Stimulated activated CD4-positive, alpha-beta T cell treated with anti-CD3 and anti-CD28 coated beads, Interleukin-12 subunit alpha, Interleukin-12 subunit beta, amount 100 ng/mL, for 4 hours (primary cell): ENCODE measurements around the gene PRRT1.
"Not testable (repeated sequence)": the region's sequence is repeated elsewhere in the genome, so short reads cannot be mapped to it uniquely, and the experiment has no call there.

Source experiments
- DNase-seq: peaks from one replicate; pipeline ENCODE4 v3.0.0-alpha.2; 2020

Gene PRRT1

DNA sequence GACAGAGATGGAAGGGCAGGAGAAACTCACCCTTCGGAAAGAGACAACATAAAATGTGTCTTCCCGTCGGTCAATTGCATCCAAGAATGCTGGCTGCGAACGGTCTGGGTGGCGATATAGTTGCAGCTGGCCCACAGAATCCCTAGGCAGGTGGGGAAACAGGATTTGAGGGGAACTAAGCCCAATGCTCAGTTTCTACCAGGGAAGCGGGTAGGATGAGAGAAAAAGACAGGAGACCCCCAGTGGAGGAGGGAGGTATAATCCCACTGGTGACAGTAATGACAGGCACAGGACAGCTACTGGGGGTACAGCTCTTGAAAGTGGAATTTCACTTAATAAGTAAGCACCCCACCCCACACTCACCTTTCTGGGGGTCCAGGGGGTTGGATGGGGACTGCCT lies 35.1 kb downstream of the PRRT1 start:
- no peak for DNase-seq

DNA sequence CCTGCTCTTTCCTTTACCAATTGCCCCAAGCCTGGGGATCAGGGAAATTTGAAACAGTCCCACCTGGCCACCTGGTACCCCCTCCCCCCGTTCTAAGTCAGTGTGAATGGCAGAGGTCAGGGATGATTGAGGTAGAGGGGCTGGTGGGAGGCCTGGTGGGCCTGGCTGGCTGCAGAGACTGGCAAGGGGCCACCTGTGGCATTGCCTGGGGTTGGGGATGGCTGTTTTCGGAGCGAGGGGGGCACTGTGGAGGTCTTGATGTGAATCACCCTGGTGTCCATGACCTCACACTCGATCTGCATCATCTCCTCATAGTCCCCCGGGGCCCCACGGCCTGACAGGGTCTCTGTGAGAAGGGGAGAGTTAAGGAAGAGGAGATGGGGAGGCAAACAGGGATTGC lies 36.1 kb downstream of the PRRT1 start:
- no peak for DNase-seq

DNA sequence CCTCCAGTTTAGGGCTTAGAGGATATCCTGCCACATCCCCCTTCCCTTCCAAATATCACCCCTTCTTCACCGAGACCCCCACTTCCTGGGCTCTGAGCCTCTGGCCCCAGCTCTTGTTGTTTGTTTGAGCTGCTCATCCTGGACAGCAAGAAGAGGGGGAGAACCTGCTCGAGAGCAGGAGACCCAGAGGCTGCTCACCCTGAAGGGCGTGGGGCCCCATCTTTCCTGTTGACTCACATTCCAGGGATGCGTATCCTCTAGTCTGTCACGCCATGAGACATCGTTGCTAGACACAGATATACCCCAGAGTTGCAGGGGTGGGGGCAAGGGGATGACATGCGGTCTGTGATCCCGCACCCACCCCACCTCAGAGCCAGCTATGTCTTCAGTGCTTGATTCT lies 36.9 kb downstream of the PRRT1 start:
- no peak for DNase-seq

DNA sequence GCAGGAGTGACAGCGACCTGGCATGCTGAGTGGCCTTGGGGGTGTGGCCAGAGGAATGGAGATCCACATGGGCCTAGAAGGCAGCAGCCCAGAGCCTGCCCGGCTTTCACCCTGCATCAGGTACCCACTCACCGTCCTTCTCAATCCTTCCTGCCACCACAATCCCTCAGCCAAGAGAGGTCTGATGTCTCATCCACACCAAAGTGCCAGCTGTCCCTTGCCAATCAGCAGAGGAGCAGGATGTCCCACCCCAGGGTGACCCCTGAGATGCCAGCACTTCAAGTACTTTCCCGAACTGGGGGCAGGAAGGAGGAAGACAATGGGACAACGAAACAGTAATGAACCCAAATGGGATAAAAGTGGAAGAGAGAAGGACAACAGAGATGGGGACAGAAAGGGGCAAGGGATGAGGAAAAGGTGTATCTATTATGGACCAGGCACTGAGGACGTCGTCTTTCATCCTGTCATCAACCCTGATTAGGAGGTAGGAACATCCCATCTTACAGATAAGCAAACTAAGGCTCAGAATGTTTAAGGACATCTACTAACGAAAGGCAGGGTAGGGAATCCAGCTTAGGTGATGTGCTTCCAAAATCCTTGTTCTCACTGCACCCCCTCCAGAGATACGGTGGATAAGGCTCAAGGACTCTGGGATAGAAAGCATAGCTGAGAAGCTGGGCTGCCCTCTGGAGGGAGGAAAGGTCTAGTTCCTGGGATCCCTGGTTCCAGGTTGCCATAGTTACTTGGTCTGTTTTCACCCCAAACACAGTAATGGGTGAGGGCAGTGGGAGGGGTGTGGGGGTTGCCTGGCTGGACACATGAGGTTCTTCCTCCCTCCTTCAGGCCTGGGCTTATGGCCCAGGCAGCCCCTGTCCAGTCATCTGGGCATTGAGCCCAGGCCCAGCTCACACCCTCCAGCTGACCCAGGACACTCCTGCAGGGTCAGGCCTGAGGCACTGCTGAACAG lies 38.1 kb downstream of the PRRT1 start:
- no peak for DNase-seq

DNA sequence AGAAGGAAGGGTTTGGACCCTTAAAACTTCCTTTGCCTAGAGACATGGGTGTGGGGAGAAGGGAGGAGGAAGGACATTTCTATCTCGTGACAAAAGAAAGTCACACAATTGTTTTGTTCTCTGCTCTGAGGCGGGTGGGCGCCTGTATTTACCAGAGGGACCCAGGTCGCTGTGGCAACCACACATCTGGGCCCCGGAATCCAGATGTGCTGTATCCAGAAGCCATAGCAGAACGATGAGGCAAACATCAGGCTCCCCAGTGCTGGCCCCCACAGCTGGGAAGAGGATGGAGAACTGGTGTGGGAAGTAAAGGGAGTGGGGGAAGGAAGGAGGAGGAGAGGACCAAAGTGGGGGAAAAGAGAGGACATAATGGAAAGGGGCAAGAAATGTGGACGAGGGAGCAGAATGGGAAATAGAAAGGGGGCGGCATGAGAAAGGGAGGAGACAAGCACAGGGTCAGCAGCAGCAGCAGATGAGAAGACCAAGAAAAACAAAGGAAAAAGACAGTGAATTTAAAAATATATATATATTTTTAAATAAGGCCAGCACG lies 39.2 kb downstream of the PRRT1 start:
- DNase-seq, result no peak

- DNase-seq, result no peak
Measured at GRCh38 chr6:32111424-32112066, 40.2 kb downstream of the PRRT1 start.

GRCh38 chr6:32110632-32111031 lies 41.1 kb downstream of the PRRT1 start:
- DNase-seq, result no peak

DNA sequence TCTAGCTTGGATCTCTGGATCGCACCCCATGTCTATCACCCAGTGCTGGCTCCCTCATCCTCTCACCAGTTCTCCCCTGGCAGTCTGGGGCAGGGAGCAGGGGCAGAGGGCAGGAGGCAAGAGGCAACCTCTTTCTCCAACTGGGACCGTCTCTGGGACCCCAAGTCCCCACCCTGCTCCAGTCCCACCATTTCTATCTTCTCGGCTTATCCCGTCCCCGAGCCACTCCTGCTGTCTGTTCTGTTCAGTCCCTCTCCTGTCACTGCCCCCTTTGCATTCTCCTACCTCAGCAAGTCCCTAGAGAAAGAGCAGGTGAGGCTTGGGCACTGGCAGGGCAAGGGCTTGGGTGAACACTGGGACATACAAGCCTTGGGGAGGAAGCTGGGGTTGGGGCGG lies 42.0 kb downstream of the PRRT1 start:
- no peak for DNase-seq

DNA sequence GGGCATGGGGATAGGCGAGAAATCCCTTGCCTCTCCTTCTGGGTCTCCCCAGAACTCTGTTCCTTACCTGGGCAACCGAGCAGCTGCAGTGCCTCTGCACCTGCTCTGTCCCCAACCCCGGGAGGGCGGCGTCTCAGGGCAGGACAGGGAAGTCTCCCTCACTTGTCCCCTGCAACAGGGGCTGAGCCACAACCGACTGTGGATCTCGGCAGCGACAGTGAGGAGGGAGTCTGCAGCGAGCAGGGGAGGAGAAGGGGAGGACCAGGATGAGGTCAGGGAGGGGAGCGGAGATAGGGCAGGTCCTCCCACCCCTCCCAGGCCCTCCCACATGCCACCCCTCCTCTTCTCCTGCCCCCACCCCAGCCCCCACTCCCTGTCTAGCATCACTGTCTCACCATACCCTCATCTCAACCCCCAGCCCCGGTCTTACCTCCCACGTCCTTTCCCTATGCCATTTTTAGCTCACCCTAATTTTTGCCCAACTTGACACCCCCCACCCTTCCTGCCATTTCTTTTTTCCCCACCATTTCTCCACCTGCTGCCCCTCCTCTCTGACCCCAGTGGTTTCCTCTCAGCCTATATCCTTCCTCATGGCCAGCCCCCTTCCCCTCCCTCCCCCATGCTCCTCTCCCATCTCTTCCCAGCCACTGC lies 42.5 kb downstream of the PRRT1 start, which contains the start of gene TNXB:
Gene TNXB (minus strand): TSS at position 225 of the 651 bp plus-strand sequence. CDS start 11,140 bp downstream, outside the sequence.
- DNase-seq, result no peak

GRCh38 chr6:32108727-32109113 lies 43.0 kb downstream of the PRRT1 start:
- DNase-seq, result no peak

DNA sequence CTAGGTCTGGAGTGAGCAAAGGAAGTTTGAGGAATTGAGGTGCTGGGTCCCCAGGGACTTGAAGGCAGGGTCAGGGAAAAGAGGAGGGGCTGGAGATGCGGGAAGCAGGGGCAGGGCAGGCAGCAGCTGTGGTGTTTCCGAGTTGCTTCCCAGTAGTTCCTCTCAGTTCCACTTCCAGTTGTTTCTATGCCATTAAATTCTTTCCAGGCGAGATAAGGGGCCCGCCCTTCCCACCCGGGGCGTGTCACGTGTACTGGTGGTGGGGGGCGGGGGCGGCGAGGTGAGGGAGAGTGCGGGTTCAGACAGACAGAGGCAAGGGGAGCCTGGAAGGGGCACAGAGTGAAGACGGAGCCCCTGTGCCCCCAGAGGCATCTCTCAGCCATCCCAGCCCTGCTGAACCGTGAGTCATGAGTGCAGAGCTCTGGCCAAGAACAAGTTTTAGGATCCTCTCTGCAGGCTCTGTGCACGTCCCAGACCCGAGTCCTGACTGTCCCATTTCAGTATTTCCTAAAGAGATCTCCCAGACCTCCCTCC lies 43.6 kb downstream of the PRRT1 start:
- DNase-seq, result no peak

DNA sequence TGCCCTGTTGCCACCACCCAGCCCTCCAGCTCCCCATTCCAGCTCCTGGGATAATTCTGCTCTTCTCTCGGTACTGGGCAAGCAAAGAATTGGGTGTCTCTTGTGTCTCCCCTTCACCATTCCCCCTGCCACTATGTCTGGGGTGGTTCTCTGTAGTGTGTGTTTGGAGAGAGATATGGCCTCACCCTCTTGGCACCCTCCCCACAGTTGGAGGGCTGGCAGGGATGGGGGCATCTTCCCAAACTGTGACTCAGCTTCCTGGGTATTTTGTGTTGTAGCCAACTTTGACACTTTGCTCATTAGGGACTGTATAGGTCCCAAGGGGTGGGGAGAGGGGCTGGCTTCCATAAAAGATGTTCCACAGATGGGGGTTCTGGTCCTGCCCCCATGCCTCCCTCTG lies 44.3 kb downstream of the PRRT1 start:
- DNase-seq, result no peak

- no peak for DNase-seq
Measured at GRCh38 chr6:32105433-32105832, 46.3 kb downstream of the PRRT1 start.

GRCh38 chr6:32102255-32102654 lies 49.5 kb downstream of the PRRT1 start:
- DNase-seq, result no peak

DNA sequence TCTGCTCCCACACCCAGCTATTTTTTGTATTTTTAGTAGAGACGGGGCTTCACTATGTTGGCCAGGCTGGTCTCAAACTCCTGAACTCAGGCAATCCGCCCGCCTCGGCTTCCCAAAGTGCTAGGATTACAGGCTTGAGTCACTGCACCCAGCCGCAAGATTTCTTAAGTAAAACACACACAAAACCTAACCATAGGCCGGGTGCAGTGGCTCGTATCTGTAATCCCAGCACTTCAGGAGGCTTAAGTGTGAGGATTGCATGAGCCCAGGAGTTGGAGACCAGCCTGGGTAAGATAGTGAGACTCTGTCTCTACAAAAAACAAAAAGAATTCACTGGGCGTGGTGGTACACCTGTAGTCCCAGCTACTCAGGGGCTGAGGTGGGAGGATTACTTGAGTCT lies 51.5 kb downstream of the PRRT1 start:
- DNase-seq, result not testable (repeated sequence)
